NCI-H1105 (cell line): ENCODE results near the gene STUB1.
A peak's percentile ranks its signal among the peaks of the same experiment; 100 is the strongest.
"Not testable (repeated sequence)": the region's sequence is repeated elsewhere in the genome, so short reads cannot be mapped to it uniquely, and the experiment has no call there.

Experiments used
- DNase-seq: peaks from one replicate; lab custom pipeline; 2025; lab: John Stamatoyannopoulos, UW

Gene STUB1

GRCh38 chr16:678858-679813 lies 1.1 kb upstream of the STUB1 start:
- no peak for DNase-seq

- DNase-seq, result no peak
These were observed 375 bp downstream of the STUB1 start for GRCh38 chr16:680625-680945.

GRCh38 chr16:680967-681745 lies 946 bp downstream of the STUB1 start:
- DNase-seq, result no peak

- no peak for DNase-seq
These were observed 1.7 kb downstream of the STUB1 start for GRCh38 chr16:681746-682427.

- no peak for DNase-seq
These were observed 2.5 kb downstream of the STUB1 start for GRCh38 chr16:682493-683395.

- DNase-seq, result no peak
These were observed 3.3 kb downstream of the STUB1 start for GRCh38 chr16:683396-684070.

- DNase-seq, result peak; percentile 86
These were observed 4.0 kb downstream of the STUB1 start, which contains the start of gene JMJD8 for GRCh38 chr16:684071-684794. Gene JMJD8, minus strand, starts transcription at chr16:684334. Its CDS starts 15 bp downstream, at chr16:684319.

- DNase-seq, result peak; percentile 43
These were observed 4.9 kb downstream of the STUB1 start for GRCh38 chr16:684961-685696.

- no peak for DNase-seq
These were observed 5.8 kb downstream of the STUB1 start for GRCh38 chr16:685967-686366.

- DNase-seq, result no peak
These were observed 6.5 kb downstream of the STUB1 start for GRCh38 chr16:686459-687260.

GRCh38 chr16:687499-687898 lies 7.3 kb downstream of the STUB1 start:
- DNase-seq, result no peak

- no peak for DNase-seq
These were observed 9.1 kb downstream of the STUB1 start for GRCh38 chr16:689175-689897.

GRCh38 chr16:691242-691641 lies 11.0 kb downstream of the STUB1 start:
- DNase-seq, result not testable (repeated sequence)

GRCh38 chr16:692356-693108 lies 12.3 kb downstream of the STUB1 start:
- no peak for DNase-seq

GRCh38 chr16:693364-693763 lies 13.2 kb downstream of the STUB1 start:
- DNase-seq, result no peak

- DNase-seq, result no peak
These were observed 13.6 kb downstream of the STUB1 start for GRCh38 chr16:693766-694165.

- no peak for DNase-seq
These were observed 14.1 kb downstream of the STUB1 start for GRCh38 chr16:694187-694862.
